Prostate gland (tissue), 2 donors: ENCODE results near the gene TICRR.

Source experiments
- CTCF ChIP-seq, 4 experiments: fragments of 200-600 bp in 2 of 4; fragments of 450-650 bp in 2 of 4; sonication (generic) in 2 of 4; IDR thresholded peaks; 1 replicate in 3 of 4; 2 replicates in 1 of 4; pipeline ENCODE4 v1.5.1; 2016 to 2019; ENCODE audit warnings: antibody characterized with exemption in 4 of 4, mild to moderate bottlenecking in 2 of 4, moderate library complexity in 2 of 4
- POLR2A ChIP-seq: fragments of 450-650 bp; IDR thresholded peaks from one replicate; pipeline ENCODE4 v1.6.1; 2016; ENCODE audit warnings: antibody characterized with exemption, mild to moderate bottlenecking

- no peak for TF ChIP-seq POLR2A
- TF ChIP-seq CTCF (IDR thresholded peaks at IDR 0.05), result no peak
These were observed 23.7 kb upstream of the TICRR start for GRCh38 chr15:89551550-89551949.
